Heart right ventricle (tissue), 16 donors: ENCODE results near the gene GPR162. TPM values are rescaled to one million over a fixed set of nuclear protein-coding genes. Genes with fewer than 3 reads are reported as not detected.

ENCODE experiments used
- ATAC-seq, 8 donors: fragments of 200-7000 bp; cut with Tn5 transposase; one replicate each; pipeline ENCODE4 v1.9.1; 2020; ENCODE audit warnings: mild to moderate bottlenecking in 8 of 8, moderate library complexity in 8 of 8, moderate number of reproducible peaks in 1 of 8
- DNase-seq, 2 donors: peaks; one replicate each; pipeline ENCODE4 v3.0.0-alpha.2; 2020
- H3K27ac ChIP-seq, 10 donors: fragments of 200-600 bp; sonication (generic) in 2 of 10; one replicate each; pipeline versions ENCODE4 v1.5.0 to v1.8.0; 2020 to 2022; ENCODE audit warnings: mild to moderate bottlenecking in 3 of 10
- H3K27me3 ChIP-seq, 7 donors: fragments of 200-600 bp; one replicate each; pipeline ENCODE4 v1.8.0; 2021 to 2022; ENCODE audit warnings: mild to moderate bottlenecking in 2 of 7
- H3K36me3 ChIP-seq, 9 donors: fragments of 200-600 bp; sonication (generic) in 1 of 9; one replicate each; pipeline versions ENCODE4 v1.5.0 to v1.8.0; 2020 to 2022; ENCODE audit warnings: mild to moderate bottlenecking in 2 of 9
- H3K4me1 ChIP-seq, 9 donors: fragments of 200-600 bp; sonication (generic) in 1 of 9; one replicate each; pipeline versions ENCODE4 v1.5.0 to v1.8.0; 2020 to 2022; ENCODE audit warnings: mild to moderate bottlenecking in 4 of 9
- H3K4me3 ChIP-seq, 10 donors: fragments of 200-600 bp; sonication (generic) in 2 of 10; one replicate each; pipeline versions ENCODE4 v1.5.0 to v1.8.0; 2020 to 2022; ENCODE audit warnings: mild to moderate bottlenecking in 7 of 10, moderate library complexity in 2 of 10
- H3K9me3 ChIP-seq, 11 donors: fragments of 200-600 bp in 10 of 11; sonication (generic) in 2 of 11; one replicate each; pipeline versions ENCODE4 v1.5.0 to v1.8.0; 2013 to 2022; ENCODE audit warnings: mild to moderate bottlenecking in 2 of 11, control low read depth in 1 of 11, moderate library complexity in 1 of 11
- CTCF ChIP-seq, 9 donors: fragments of 200-600 bp; sonication (generic) in 2 of 9; IDR thresholded peaks; one replicate each; pipeline versions ENCODE4 v1.5.0 to v1.8.0; 2021 to 2022; ENCODE audit warnings: antibody characterized with exemption in 9 of 9, mild to moderate bottlenecking in 5 of 9, moderate library complexity in 1 of 9
- WGBS, 2 donors: extraction: QIAGEN DNeasy Blood & Tissue Kit; methylation state at CpG; one replicate each; pipeline ENCODE4 v1.1.7; 2013; ENCODE audit warnings: inconsistent platforms in 1 of 2; 5-methylcytosine and 5-hydroxymethylcytosine counted together
- intact Hi-C, 10 donors: fragments of 100-400 bp; cut with DNase I; formaldehyde crosslinking; loops; one replicate each; pipeline versions ENCODE4 v1.11.1 to v1.14.2; 2022
- polyA plus RNA-seq, 2 donors: library from polyadenylated mRNA; stranded (reverse); fragments of 200-250 nt; gene quantifications; one replicate each; pipeline ENCODE4 v1.2.3, GENCODE V29; 2013
- total RNA-seq, 10 donors: library from RNA; stranded (reverse); fragmentation: NEBNext Ultra II Directional in 3 of 10; extraction: Animal tissue kit (Norgen Biotek cat#: 25700) in 3 of 10; gene quantifications; one replicate each; pipeline versions ENCODE4 v1.2.1 to v1.2.4, GENCODE V29; 2021 to 2023
- donor health status: Arrhythmogenic right ventricular cardiomyopathy.
- donor health status: ischemic (EF 13 %, LVEDD 7.1; RV severe dilation, severe dysfunction).
- donor health status: healthy with polysubstance abuse.
- donor health status: DM: no; HTN: yes; CAD: no.
- donor health status: DM: no; HTN: no; CAD: no.
- donor health status: ischemic (EF 25% LVEDD 6.9; RV normal size, moderate dysfunction).
- donor health status: ischemic (EF 25% LVEDD 5.7; RV mildly dilated, moderate dysfunction).
- donor health status: healthy.
- donor health status: DM: yes; HTN: yes; CAD: no.
- donor health status: Ischemic cardiomyopathy.
- donor health status: ischemic (EF 35%, LVEDD 5.7; RV mildly dilated, moderate dysfunction).
- donor health status: nonischemic (EF 11% LVEDD 7.7; RV severe dilation, severe dysfunction).
- donor health status: DM: yes; HTN: yes; CAD: no.
- donor health status: PGD.
- donor health status: ischemic (EF 29% LVEDD 5.4; RV normal size, mild dysfunction).
- donor health status: nonischemic (EF 23%, LVEDD 6.1; RV moderate dilation, normal function).

The GPR162 gene
- total and polyA plus RNA-seq, 12 donors = 1.8 to 16.8 (median 4.2) TPM

GRCh38 chr12:6773590-6774351 is 47.9 kb upstream of the GPR162 start:
- Histone ChIP-seq H3K4me1 (peaks cover under 1 to 56% (median 25%) of the 10 kb centered on the region in 9 donors), H3K4me3 (peak overlapping the region in 6 of 10 donors; percentile 13 to 45 (median 26)), H3K9me3 (no peaks in the 10 kb centered on the region), H3K27me3 (peaks cover 0 to 53% (median 8%) of the 10 kb centered on the region in 7 donors), H3K36me3 (peaks cover 0 to 28% (median 0%) of the 10 kb centered on the region in 9 donors), H3K27ac (peak overlapping the region in 1 of 10 donors; percentile 69)
- WGBS, 2 donors = 30 to 39% methylated on average over 56 to 60 of the region's 60 CpGs
- intact Hi-C loops = no loop called here
- DNase-seq (no peak), ATAC-seq (peak in 1 of 8 donors; percentile 4)
- no peak for TF ChIP-seq CTCF (IDR thresholded peaks at IDR 0.05)

- Histone ChIP-seq H3K27me3 (peaks cover 0 to 53% (median 8%) of the 10 kb centered on the region in 7 donors), H3K4me3 (peak overlapping the region in 1 of 10 donors; percentile 45), H3K27ac (peak overlapping the region in 1 of 10 donors; percentile 69), H3K4me1 (peaks cover 0 to 52% (median 25%) of the 10 kb centered on the region in 9 donors), H3K36me3 (peaks cover 0 to 28% (median 0%) of the 10 kb centered on the region in 9 donors), H3K9me3 (no peaks in the 10 kb centered on the region)
- ATAC-seq = no peak
- 85 to 87% methylated on average over 15 of the region's 15 CpGs for WGBS, 2 donors
- no peak for DNase-seq
- no peak for TF ChIP-seq CTCF (IDR thresholded peaks at IDR 0.05)
- intact Hi-C loops = loop anchor here in 8 of 10 donors (5.0 kb wide), 5 partner anchors 37 to 157 kb away; partner anchors contain the start of genes GPR162 (in 1 of the 8) and P3H3 (in 1 of the 8)
Measured at GRCh38 chr12:6774499-6775062, 47.0 kb upstream of the GPR162 start.

GRCh38 chr12:6775185-6776174 is 46.1 kb upstream of the GPR162 start:
- Histone ChIP-seq H3K36me3 (peaks cover 0 to 22% (median 0%) of the 10 kb centered on the region in 9 donors), H3K4me3 (peak overlapping the region in 1 of 10 donors; percentile 45), H3K27ac (peak overlapping the region in 1 of 10 donors; percentile 69), H3K4me1 (peaks cover 0 to 49% (median 25%) of the 10 kb centered on the region in 9 donors), H3K9me3 (no peaks in the 10 kb centered on the region), H3K27me3 (peaks cover 0 to 53% (median 8%) of the 10 kb centered on the region in 7 donors)
- intact Hi-C loops = loop anchor here in 8 of 10 donors (5.0 kb wide), 5 partner anchors 38 to 158 kb away; partner anchors contain the start of genes GPR162 (in 1 of the 8) and P3H3 (in 1 of the 8)
- no peak for DNase-seq
- TF ChIP-seq CTCF (IDR thresholded peaks at IDR 0.05) = no peak
- no peak for ATAC-seq
- 85 to 95% methylated on average over 16 of the region's 16 CpGs for WGBS, 2 donors
